Rectal smooth muscle tissue (tissue), 1 donor: ENCODE results near the gene NKX1-1.

Experiments
- H3K27ac ChIP-seq: one replicate; pipeline ENCODE4 v1.7.0; 2013; ENCODE audit warnings: low read depth, low read length, inconsistent platforms
- H3K27me3 ChIP-seq: one replicate; pipeline ENCODE4 v1.7.0; 2013; ENCODE audit warnings: low read length; ENCODE audit not compliant: control insufficient read depth, insufficient read depth
- H3K36me3 ChIP-seq: one replicate; pipeline ENCODE4 v1.7.0; 2013; ENCODE audit warnings: low read length; ENCODE audit not compliant: control insufficient read depth, insufficient read depth
- H3K4me1 ChIP-seq: one replicate; pipeline ENCODE4 v1.7.0; 2013; ENCODE audit warnings: low read length; ENCODE audit not compliant: control insufficient read depth, insufficient read depth
- H3K4me3 ChIP-seq: one replicate; pipeline ENCODE4 v1.7.0; 2013; ENCODE audit warnings: low read length
- H3K9ac ChIP-seq: one replicate; pipeline ENCODE4 v1.7.0; 2013; ENCODE audit warnings: low read length

The NKX1-1 gene

DNA sequence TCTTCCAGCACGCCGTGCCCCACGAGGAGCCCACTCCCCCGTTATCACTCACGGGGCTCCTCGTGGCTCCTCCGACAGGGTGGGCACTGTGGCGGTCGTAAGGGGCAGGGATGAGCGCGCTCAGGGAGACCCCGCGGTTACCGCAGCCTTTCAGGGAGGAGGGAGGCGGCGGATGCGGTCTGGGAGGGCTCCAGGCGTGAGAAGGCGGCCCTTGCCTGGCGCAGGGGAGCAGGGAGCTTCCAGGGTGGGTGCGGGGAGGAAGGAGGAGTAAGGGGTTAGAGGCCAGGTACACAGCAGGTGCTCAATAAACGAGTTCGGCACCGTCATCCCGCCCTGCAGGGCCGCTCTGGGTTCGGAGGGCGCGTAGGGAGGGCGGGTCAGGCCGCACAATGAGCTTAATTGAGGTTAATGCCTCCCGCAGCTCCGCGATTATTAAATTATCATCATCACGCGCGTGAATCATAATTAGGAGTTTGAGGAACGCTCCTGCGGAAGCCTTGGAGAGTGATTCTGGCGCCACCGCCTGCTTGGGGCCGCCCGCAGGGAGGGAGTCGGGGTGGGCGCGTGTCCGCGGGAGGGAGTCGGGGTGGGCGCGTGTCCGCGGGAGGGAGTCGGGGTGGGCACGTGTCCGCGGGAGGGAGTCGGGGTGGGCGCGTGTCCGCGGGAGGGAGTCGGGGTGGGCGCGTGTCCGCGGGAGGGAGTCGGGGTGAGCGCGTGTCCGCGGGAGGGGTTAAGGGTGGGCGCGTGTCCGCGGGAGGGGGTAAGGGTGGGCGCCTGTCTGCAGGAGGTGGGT, 7.6 kb upstream of the NKX1-1 start:
- H3K4me3 ChIP-seq: no peak overlapping the region
- H3K27me3 ChIP-seq: peaks cover 26% of the 10 kb centered on the region

GRCh38 chr4:1413204-1413663, 7.0 kb upstream of the NKX1-1 start:
- no peaks in the 10 kb centered on the region for H3K4me1 ChIP-seq
- H3K27me3 ChIP-seq: peaks cover 27% of the 10 kb centered on the region
- no peaks in the 10 kb centered on the region for H3K36me3 ChIP-seq
- H3K27ac ChIP-seq: no peak overlapping the region
- no peak overlapping the region for H3K4me3 ChIP-seq
- no peak overlapping the region for H3K9ac ChIP-seq

More for the DNA sequence above, 7.6 kb upstream of the NKX1-1 start:
- Histone ChIP-seq H3K9ac (no peak overlapping the region), H3K4me1 (no peaks in the 10 kb centered on the region), H3K27ac (no peak overlapping the region), H3K36me3 (no peaks in the 10 kb centered on the region)

GRCh38 chr4:1412376-1413203, 6.3 kb upstream of the NKX1-1 start:
- Histone ChIP-seq H3K27ac (no peak overlapping the region), H3K27me3 (peaks cover 29% of the 10 kb centered on the region), H3K4me3 (no peak overlapping the region), H3K4me1 (no peaks in the 10 kb centered on the region), H3K36me3 (no peaks in the 10 kb centered on the region), H3K9ac (no peak overlapping the region)

- Histone ChIP-seq H3K27me3 (peaks cover 29% of the 10 kb centered on the region), H3K4me3 (no peak overlapping the region), H3K4me1 (no peaks in the 10 kb centered on the region), H3K9ac (no peak overlapping the region), H3K36me3 (no peaks in the 10 kb centered on the region), H3K27ac (no peak overlapping the region)
Observed at GRCh38 chr4:1411436-1412375, 5.5 kb upstream of the NKX1-1 start.

DNA sequence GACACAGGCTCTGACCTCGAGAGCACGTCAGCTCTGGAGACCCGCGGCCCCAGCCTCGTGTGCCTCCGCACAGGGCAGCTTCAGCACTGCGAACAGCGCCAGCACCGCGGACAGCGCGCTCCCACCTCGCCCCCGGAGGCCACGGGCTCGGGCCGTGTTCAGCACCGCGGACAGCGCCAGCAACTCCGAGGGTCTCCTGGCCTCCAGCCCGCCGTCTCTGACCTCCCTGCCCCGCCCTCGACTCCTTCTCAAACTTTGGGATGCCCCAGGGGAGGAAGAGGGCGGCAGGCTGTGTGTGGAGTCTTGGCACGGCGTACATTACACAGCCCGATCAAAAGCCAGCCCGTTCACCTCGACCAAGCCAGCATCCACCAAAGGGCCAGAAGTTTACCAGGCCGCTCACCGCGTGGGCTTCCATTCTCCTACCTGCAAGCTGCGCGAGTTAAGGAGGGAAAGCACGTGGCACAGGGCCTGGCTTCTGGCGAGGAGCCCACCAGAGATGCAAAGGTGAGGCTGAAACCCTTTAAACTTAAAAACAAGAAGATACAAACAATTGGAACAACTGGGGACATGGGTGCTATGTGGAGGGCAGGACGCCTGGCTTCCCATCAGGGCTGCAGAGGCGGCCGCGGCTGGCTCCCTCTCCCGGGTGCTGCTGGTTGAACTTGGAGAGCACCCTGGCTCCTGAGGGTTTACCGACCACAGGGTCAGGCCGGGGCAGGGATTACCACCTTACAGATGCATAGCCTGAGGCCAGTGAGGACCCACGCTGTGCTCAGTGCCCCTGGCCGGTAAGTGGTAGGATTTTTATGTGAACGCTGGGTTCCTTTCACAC, 4.5 kb upstream of the NKX1-1 start:
- Histone ChIP-seq H3K4me3 (no peak overlapping the region), H3K9ac (no peak overlapping the region), H3K4me1 (no peaks in the 10 kb centered on the region), H3K36me3 (no peaks in the 10 kb centered on the region), H3K27ac (no peak overlapping the region), H3K27me3 (peaks cover 32% of the 10 kb centered on the region)

- no peaks in the 10 kb centered on the region for H3K4me1 ChIP-seq
- no peak overlapping the region for H3K9ac ChIP-seq
- H3K4me3 ChIP-seq: no peak overlapping the region
- no peak overlapping the region for H3K27ac ChIP-seq
- peaks cover 31% of the 10 kb centered on the region for H3K27me3 ChIP-seq
- H3K36me3 ChIP-seq: no peaks in the 10 kb centered on the region
Observed at GRCh38 chr4:1409491-1410425, 3.5 kb upstream of the NKX1-1 start.

GRCh38 chr4:1409079-1409478, 2.8 kb upstream of the NKX1-1 start:
- no peak overlapping the region for H3K9ac ChIP-seq
- no peak overlapping the region for H3K27ac ChIP-seq

GRCh38 chr4:1408418-1408817, 2.2 kb upstream of the NKX1-1 start:
- no peaks in the 10 kb centered on the region for H3K4me1 ChIP-seq
- H3K27me3 ChIP-seq: peaks cover 33% of the 10 kb centered on the region
- H3K9ac ChIP-seq: no peak overlapping the region
- H3K27ac ChIP-seq: no peak overlapping the region
- no peak overlapping the region for H3K4me3 ChIP-seq
- H3K36me3 ChIP-seq: no peaks in the 10 kb centered on the region

More at GRCh38 chr4:1409079-1409478, 2.8 kb upstream of the NKX1-1 start:
- H3K27me3 ChIP-seq: peaks cover 38% of the 10 kb centered on the region
- no peak overlapping the region for H3K4me3 ChIP-seq
- no peaks in the 10 kb centered on the region for H3K36me3 ChIP-seq
- no peaks in the 10 kb centered on the region for H3K4me1 ChIP-seq

DNA sequence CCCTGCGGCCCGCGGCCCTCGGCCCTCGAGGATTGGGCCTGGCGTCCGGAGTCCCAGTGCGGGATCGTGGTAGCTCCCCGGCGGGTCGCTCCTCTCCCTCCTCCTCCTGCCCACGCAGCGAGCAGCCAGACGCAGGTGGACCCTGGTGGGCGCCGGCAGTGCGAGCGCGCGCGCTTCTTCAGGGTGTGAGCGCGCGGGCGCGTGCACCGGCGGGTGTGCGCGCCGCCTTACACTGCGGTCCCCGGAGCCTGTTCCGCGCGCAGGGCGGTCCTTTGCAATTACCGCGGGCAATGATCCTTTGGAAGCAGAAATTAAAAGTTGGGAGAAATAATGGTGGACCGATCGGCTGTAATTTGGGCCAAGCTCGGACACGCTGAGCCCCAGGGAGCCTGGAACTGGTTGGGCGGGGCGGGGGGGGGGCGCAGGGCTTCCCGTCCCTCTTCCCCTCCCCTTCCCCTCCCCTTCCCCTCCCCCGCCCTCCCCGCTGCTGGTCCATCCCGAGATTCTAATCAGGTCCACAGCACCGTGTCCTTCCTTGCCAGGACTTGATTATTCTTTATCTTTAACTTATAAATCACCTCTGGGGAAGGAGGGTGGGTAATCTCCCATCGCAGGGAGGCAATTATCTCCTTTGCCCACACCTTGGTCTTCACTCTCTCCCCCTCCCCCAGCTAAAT, 1.6 kb upstream of the NKX1-1 start:
- Histone ChIP-seq H3K27me3 (peaks cover 31% of the 10 kb centered on the region), H3K27ac (no peak overlapping the region), H3K36me3 (no peaks in the 10 kb centered on the region), H3K4me3 (no peak overlapping the region), H3K9ac (no peak overlapping the region), H3K4me1 (no peaks in the 10 kb centered on the region)

GRCh38 chr4:1406981-1407656, 877 bp upstream of the NKX1-1 start:
- H3K27me3 ChIP-seq: peaks cover 28% of the 10 kb centered on the region
- no peak overlapping the region for H3K4me3 ChIP-seq
- no peak overlapping the region for H3K9ac ChIP-seq
- H3K36me3 ChIP-seq: no peaks in the 10 kb centered on the region
- H3K27ac ChIP-seq: no peak overlapping the region
- H3K4me1 ChIP-seq: no peaks in the 10 kb centered on the region
